Right ventricle myocardium inferior (tissue), 1 donor: Measurements from ENCODE around the gene PCLAF. TPM values are rescaled to one million over a fixed set of nuclear protein-coding genes. Genes with fewer than 3 reads are reported as not detected.
"Not testable (repeated sequence)": the region's sequence is repeated elsewhere in the genome, so short reads cannot be mapped to it uniquely, and the experiment has no call there.

ENCODE experiments used
- ATAC-seq: fragments of 200-7000 bp; cut with Tn5 transposase; one replicate; pipeline ENCODE4 v1.9.1; 2020; ENCODE audit warnings: mild to moderate bottlenecking, moderate library complexity
- DNase-seq: peaks from one replicate; pipeline ENCODE4 v3.0.0; 2021; ENCODE audit errors: missing footprints
- intact Hi-C: fragments of 100-400 bp; cut with DNase I; formaldehyde crosslinking; loops from one replicate; pipeline ENCODE4 v1.11.0; 2022
- long read RNA-seq: library from polyadenylated mRNA; unstranded; transcript quantifications from one replicate; pipeline ENCODE4 v2.0.0, GENCODE V29; 2021
- total RNA-seq: library from RNA; stranded (reverse); fragmentation: NEBNext Ultra II Directional; extraction: Animal tissue kit (Norgen Biotek cat#: 25700); gene quantifications from one replicate; pipeline ENCODE4 v1.2.1, GENCODE V29; 2021
- donor health status: DM: no; HTN: yes; CAD: no; lungs with severe emphysema.

The PCLAF gene, protein sequence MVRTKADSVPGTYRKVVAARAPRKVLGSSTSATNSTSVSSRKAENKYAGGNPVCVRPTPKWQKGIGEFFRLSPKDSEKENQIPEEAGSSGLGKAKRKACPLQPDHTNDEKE
- 1.1 TPM for total RNA-seq
- long read RNA-seq: 0 reads

DNA sequence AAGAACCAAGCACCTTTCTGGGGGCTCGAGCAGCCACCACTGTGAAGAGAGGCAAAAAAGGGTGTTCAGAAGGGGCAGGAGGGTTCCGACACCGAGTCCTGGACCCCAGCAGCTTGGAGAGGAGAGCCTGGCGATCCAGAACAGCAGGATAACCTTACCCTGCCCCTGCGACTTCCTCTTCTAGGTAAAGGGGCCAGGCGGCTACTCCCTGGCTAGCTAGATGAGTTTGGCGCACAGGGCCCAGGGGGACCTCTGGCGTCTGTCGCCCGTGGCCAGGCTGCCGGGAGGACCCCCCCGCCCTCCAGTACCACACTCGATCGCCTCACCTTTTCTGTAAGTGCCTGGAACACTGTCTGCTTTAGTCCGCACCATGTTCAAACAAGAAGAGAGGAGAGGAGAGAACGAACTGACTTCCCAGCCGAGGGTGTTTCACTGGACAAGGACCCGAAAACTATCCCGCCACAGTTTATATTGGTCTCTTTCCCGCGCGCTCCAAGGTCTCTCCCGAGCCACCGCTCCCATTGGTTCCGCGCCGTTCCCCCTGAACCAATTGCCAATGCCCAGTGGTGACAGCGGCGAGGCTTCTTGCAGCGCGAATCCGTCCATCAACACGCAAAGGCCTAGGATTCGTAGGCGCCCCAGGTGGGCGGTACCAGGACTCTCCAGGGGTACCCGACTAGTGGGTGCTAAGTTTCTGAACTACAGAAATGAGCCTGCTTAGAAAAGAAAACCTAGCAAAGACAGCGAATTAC lies at the start of gene PCLAF:
Gene PCLAF, minus strand, starts transcription at position 442 of the 752 bp plus-strand sequence. Its CDS starts 70 bp downstream, at position 372.
- DNase-seq (peak; percentile 97), ATAC-seq (peak; percentile 100)
- intact Hi-C loops: loop anchor here (10.0 kb wide), 1 partner anchor 166 kb away; no protein-coding TSS in a partner anchor

DNA sequence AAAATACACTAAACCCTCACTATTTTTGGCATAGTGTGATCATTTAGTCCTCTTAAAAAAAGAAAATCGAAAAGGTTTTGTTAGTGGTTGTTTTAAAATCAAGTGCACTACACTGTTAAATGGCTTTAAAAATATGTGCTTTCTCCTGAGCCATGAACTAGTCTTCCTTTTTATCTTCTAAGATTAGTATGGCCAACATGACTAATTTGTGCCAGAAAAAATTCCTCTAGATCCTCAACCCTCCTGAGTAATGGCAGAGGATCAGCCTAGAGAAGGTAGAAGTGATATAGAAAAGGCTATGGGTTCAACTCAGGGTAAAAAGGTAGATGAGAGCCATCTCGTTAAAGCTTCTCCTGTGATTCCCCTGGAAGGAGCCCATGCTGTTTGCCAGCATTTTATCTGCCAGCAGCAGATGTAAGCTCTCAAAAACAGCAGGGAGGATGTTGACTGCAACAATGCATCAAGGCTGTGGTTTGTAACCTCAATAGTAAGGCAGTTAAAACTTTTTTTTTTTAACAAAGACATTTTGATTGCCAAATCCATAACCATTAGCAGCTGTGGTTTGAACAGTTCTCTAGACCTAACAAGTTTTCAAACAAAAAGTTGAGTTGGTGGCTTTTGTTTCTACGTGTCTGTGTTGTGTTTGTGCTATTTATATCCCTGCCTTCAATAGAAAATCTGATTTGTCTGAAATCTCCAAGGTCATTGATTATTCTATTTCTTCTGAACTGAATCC lies 48.9 kb upstream of the PCLAF start:
- ATAC-seq (peak; percentile 92), DNase-seq (no peak)
- intact Hi-C loops: loop anchor here (2.0 kb wide), 1 partner anchor 253 kb away; no protein-coding TSS in a partner anchor

DNA sequence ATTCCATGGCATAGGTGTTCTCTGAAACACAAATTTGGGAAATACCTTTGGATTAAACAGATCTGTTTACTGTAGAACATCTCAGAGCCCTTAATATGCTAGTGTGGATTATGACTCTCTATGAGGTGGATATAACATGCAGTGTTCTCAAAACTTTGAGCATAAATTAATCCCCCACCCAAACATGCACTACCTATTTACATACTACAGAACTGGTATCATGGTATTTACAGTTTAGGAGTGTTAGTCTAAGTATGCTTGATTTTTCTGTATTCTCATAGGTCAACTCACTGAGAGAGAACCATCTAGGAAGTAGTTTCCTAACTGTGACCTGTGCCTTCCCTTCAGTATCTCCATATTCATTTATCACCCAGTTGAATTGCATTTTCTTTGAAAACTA lies 48.2 kb upstream of the PCLAF start:
- DNase-seq (no peak), ATAC-seq (no peak)
- intact Hi-C loops: loop anchor here (2.0 kb wide), 1 partner anchor 253 kb away; no protein-coding TSS in a partner anchor

DNA sequence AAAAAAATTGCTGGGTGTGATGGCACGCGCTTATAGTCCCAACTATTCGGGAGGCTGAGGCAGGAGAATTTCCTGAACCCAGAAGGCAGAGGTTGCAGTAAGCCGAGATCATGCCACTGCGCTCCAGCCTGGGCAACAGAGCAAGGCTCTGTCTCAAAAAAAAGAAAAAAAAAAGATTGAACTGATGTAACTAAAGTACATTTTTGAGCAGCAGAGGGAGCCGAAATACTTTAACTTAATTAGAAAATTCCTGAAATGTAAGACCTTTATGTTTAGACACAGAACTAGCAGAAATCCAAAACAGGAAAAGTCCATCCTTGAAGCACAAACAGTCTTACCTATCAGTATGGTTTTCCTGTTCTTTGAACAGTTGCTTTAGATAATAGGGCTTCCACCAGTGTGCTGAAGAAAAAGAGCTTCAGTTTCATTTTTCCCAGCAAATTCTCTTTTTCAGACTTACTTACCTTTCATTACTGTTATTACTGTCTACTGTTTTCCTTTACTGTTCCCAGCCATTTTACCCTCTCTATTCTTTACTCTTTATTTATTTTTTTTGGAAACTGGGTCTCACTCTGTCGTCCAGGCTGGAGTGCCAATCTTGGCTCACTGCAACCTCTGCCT lies 45.7 kb upstream of the PCLAF start:
- DNase-seq: no peak
- intact Hi-C loops: no loop called here
- ATAC-seq: no peak

DNA sequence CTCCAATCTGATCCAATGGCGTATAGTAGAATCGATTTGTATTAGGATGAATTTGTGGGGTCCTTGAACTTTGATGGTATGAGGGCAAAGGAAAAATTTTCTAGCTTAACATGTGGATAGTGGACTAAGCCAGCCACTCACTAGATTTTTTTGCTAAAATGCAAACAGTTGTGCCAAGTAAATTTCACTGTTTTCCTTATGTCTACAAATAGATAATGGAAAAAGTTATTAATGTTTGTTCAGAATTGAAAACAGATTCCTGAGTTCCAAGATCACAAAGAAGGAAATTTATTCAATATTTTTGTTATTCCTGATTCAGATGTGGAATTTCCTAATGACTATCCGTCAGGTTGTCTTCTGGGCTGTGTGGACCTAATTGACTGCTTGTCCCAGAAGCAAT lies 44.0 kb upstream of the PCLAF start:
- ATAC-seq: no peak
- intact Hi-C loops: no loop called here

DNA sequence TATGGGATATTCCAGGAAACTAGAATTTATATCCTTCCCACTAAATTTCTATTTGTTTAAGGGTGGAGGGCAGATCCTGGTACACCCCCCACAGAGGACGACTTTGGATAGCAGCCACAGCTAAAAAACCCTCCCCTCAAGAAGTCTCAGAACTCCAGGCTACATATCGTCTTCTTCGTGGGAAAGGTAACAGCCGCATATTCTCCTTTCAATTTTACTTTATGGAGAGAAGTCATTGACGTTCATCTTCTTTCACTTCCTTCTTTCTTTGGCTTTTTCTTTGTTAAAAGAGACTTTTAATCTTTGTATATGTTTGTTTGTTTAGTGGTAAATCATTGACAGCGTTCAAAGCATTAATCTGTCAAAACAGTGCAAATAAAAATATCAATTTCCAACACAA lies 42.7 kb upstream of the PCLAF start:
- no peak for DNase-seq
- intact Hi-C loops: no loop called here
- ATAC-seq: no peak

More for the DNA sequence above, 44.0 kb upstream of the PCLAF start:
- no peak for DNase-seq

DNA sequence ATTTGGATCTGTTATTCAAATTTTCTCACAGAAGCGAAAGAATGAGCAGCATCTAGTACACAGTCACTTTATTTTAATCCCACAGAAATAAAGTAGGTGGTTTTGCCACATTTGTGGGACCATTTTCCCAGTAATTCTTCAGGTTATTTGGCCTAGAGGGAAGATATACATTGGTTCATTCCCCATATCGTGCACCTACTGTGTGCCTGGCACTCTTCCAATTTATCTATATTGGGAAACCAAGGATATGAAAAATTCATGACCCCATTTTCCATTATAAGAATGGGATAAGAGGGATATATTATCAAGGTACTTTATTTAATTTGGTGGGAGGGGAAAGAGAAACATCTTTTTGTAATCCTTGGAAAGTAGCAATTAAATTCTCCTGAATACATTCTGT lies 41.5 kb upstream of the PCLAF start:
- intact Hi-C loops: no loop called here
- ATAC-seq (no peak), DNase-seq (no peak)

DNA sequence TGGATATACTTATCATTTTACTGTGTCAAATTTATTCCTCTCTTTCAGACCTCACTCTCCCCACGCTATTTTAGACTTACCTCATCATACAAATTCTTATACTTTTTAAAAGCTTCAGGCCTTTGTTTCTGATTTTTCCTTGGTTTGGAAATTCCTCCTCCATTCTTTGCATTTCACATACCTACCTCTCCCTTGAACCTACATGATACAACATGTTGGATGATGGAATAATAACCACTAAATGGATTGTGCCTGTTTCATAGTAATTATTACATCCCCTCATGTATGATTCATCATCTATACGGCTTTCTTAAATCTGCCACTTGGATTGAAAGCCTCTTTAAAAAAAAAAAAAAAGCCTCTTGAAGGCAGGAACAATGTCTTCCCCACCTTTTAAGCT lies 31.0 kb upstream of the PCLAF start:
- no peak for DNase-seq
- intact Hi-C loops: no loop called here
- ATAC-seq: no peak

DNA sequence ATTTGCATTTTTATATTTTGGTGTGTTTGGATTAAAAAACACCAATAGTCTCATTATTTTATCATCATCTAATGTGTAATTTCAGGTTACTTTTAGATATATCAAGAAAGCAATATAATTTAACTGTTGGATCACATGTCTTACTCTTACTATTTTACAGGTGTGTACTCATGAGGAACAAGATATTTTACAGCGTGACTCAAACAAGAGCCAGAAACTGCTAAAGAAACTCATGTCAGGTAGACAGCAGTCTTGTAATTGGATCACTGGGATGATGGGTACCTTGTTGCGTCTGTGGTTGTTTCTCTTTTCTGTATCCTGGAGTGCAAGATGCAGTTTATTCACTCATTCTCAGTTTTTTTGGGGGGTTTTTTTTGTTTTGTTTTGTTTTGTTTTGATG lies 19.3 kb upstream of the PCLAF start:
- intact Hi-C loops: no loop called here
- DNase-seq (no peak), ATAC-seq (no peak)

DNA sequence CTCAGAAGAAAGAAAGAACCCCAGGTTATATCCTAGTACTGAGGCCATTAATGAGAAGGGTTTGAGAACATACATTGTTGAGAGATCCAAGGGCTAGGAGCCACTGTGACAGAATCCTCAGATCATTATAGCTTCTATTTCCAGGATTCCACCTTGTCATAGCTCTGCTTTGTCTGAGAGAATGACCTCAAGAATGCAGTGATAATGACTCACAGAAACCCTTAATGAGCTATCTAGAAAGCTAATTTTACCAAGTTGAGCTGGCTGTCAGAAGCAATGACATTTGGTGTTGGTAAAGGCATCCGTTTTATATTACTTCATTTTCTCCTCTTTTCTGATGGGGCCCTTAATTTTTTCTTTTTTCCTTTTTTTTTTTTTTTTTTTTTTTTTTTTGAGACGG lies 17.3 kb upstream of the PCLAF start:
- intact Hi-C loops: no loop called here
- DNase-seq: no peak
- no peak for ATAC-seq

DNA sequence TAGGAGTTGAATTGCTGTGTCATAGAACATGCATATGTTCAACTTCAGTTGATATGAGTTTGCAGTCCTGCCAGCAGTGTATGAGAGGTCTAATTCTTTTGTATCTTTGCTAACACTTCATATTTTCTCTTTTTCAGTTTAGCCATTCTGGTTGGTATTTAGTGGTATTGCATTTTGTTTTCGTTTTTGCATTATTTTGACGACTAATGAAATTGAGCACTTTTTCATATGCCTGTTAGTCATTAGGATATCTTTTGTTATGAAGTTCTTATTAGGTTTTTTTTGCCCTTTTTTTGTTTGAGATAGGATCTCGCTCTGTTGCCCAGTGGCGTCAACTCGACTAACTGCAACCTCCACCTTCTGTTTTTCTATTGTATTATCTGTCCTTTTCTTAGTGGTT lies 15.5 kb upstream of the PCLAF start:
- intact Hi-C loops: no loop called here
- DNase-seq (no peak), ATAC-seq (no peak)

DNA sequence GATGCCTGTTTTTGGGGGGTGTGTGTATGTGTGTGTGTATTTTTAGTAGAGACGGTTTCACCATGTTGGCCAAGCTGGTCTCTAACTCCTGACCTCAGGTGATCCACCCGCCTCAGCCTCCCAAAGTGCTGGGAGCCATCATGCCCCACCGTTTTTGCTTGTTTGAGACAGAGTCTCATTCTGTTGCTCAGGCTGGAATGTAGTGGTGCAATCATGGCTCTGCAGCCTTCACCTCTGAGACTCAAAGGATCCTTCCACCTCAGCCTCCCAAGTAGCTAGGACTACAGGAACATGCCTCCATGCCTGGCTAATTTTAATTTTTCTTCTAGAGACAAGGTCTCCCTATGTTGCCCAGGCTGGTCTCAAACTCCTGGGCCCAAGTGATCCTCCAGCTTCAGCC lies 11.2 kb upstream of the PCLAF start:
- DNase-seq, ATAC-seq, intact Hi-C loops: not testable (repeated sequence)

DNA sequence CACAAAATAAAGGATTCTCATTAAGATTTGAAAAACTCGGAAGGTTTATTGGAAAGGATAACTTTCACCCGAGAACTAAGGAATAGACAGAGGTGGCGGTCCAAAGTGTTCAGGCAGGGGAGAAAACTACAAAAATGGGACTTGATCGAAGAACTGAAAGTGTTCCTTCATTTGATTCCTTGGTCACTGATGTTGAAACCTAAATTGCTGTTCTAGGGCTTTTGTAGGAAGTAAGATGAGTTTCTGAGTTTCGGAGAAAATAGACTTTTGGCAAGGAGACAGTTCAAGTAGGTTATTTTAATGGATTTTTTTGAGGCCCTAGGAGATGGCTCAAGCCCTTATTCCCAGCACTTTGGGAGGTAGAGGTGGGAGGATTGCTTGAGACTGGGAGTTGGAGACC lies 7.8 kb upstream of the PCLAF start:
- no peak for ATAC-seq
- intact Hi-C loops: loop anchor here (10.0 kb wide), 1 partner anchor 174 kb away; no protein-coding TSS in a partner anchor
- no peak for DNase-seq

DNA sequence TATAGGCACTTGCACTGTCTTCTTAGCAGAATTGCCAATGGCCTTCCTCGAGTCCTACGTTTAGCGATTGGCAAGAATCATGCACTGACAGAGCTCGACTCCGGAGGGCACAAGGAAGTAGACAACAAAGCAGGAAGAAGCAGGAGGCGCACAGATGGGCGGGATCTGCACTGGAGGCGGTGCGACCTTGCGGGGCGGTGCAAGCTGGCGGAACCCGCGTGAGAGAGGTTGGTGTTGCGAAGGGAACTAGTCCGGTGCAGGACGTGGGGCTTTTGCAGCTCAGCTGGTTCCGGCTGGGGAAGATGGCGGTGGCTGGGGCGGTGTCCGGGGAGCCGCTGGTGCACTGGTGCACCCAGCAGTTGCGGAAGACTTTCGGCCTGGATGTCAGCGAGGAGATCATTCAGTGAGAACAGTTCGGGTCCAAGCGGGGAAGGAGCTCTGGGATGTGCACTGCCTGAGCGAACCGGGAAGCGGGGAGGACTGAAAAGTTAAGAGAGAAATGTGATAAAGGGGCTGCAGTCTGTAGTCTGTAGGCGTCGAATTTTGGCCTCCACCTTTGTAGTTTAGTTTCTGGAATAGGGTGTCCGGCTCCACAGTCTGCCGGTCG lies 6.4 kb upstream of the PCLAF start, which contains the start of gene TRIP4:
Gene TRIP4, plus strand, starts transcription at position 275 of the 607 bp plus-strand sequence. Its CDS starts 28 bp downstream, at position 303.
- peak; percentile 97 for DNase-seq
- ATAC-seq: peak; percentile 99
- intact Hi-C loops: loop anchor here (10.0 kb wide), 1 partner anchor 173 kb away; no protein-coding TSS in a partner anchor

DNA sequence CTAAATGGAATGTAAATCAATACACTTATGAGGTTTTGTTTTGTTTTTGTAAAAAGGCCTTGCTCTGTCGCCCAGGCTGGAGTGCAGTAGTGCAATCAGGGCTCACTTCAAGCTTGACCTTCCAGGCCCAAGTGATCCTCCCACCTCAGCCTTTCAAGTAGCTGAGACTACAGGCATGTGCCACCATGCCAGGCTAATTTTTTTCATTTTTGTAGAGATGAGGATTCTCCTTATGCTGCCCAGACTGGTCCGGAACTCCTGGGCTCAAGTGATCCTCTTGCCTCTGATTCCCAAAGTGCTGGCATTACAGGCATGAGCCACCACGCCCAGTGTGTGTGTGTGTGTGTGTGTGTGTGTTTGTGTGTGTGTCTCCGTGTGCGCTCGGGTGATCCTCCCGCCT lies 5.0 kb upstream of the PCLAF start:
- ATAC-seq (no peak), DNase-seq (no peak)
- intact Hi-C loops: loop anchor here (10.0 kb wide), 1 partner anchor 171 kb away; no protein-coding TSS in a partner anchor

DNA sequence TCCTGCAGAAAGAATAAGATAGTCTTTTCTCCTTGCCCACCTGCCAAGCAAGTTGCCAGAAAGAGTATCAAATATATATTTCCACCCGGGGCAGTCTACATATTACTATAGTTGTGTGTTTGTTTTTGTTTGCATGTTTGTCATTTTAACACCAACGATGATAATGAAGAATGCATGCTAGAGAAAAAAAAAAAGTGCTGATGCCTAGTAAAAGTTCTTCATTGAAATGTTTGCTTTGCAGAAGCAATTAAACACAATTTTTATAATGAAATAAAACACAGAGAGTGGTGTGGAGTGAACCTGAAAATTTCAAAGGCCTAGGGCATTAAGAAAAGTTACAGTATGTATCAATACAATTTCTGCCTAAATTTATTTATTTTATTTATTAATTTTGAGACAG lies 2.5 kb upstream of the PCLAF start:
- intact Hi-C loops: loop anchor here (10.0 kb wide), 1 partner anchor 169 kb away; no protein-coding TSS in a partner anchor
- ATAC-seq (no peak), DNase-seq (no peak)

DNA sequence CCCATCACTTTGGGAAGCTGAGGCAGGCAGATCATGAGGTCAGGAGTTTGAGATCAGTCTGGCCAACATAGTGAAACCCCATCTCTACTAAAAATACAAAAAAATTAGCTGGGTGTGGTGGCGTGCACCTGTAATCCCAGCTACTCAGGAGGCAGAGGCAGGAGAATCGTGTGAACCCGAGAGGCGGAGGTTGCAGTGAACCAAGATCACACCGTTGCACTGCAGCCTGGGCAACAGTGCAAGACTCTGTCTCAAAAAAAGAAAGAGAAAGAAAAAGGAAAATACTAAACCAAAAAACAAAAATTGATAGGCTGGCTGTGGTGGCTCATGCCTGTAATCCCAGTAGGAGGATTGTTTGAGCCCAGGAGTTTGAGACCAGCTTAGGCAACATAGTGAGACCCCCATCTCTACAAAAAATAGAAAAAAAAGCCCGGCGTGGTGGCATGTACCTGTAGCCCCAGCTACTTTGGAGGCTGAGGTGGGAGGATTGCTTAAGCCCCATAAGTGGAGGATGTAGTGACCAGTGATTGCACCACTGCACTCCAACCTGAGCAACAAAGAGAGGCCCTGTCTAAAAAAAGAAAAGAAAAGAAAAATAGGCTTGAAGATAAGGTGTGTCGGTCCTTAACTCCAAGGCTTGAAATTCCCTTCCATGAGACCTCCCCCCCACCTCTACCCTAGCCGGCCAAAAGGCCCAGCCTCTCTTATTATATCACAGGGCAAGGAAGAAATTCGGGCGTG lies 941 bp downstream of the PCLAF start:
- not testable (repeated sequence) for DNase-seq, ATAC-seq
- intact Hi-C loops: loop anchor here (10.0 kb wide), 1 partner anchor 165 kb away; no protein-coding TSS in a partner anchor
